HG02763 (cell line): ENCODE data around the gene PDGFA.

Experiments used
- ATAC-seq: cut with Tn5 transposase; IDR thresholded peaks from one replicate; pipeline ENCODE4 v1.9.1; 2021; ENCODE audit warnings: mild to moderate bottlenecking, moderate library complexity; ENCODE audit not compliant: unreplicated experiment

PDGFA gene

GRCh38 chr7:462173-463103 is 57.2 kb downstream of the PDGFA start:
- ATAC-seq: no peak

DNA sequence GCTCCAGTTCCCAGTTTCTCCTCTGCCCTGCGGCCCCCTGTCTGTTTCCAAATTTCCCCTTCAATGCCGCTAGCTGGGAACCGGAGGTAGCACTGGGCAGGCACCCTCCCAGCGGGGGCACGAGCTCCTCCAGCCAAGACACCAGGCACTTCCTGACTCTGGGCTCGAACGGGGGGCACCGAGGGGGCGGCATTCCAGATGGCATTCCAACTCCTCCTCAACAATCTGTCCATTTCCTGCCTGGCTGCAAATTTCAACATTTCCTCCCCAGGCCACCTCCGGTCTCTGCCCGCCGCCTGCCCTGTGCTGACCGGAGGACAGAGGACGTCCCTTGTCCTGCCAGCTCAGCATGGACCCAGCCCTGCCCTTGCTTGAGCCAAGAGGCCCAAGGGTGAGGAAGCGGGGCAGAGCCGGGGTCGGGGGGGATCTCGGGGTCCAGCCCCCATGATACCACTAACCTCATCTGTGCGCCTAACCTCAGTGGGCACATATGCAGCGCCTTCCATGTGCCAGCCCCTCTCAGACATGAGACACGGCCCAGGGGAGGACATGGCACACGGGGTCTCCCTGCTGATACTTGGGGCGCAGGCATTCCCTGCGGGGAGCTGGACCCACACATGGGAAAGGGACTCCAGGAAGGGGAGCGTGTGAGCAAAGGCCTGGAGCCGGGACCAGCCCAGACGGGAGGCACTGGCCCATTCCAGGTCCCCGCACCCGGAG is 58.0 kb downstream of the PDGFA start:
- ATAC-seq: no peak

GRCh38 chr7:461117-461452 is 58.6 kb downstream of the PDGFA start:
- no peak for ATAC-seq

GRCh38 chr7:460374-461116 is 59.1 kb downstream of the PDGFA start:
- no peak for ATAC-seq

GRCh38 chr7:459584-460373 is 59.9 kb downstream of the PDGFA start:
- no peak for ATAC-seq

- no peak for ATAC-seq
These were observed 61.0 kb downstream of the PDGFA start for GRCh38 chr7:458511-459245.

GRCh38 chr7:457814-458510 is 61.7 kb downstream of the PDGFA start:
- ATAC-seq: no peak

DNA sequence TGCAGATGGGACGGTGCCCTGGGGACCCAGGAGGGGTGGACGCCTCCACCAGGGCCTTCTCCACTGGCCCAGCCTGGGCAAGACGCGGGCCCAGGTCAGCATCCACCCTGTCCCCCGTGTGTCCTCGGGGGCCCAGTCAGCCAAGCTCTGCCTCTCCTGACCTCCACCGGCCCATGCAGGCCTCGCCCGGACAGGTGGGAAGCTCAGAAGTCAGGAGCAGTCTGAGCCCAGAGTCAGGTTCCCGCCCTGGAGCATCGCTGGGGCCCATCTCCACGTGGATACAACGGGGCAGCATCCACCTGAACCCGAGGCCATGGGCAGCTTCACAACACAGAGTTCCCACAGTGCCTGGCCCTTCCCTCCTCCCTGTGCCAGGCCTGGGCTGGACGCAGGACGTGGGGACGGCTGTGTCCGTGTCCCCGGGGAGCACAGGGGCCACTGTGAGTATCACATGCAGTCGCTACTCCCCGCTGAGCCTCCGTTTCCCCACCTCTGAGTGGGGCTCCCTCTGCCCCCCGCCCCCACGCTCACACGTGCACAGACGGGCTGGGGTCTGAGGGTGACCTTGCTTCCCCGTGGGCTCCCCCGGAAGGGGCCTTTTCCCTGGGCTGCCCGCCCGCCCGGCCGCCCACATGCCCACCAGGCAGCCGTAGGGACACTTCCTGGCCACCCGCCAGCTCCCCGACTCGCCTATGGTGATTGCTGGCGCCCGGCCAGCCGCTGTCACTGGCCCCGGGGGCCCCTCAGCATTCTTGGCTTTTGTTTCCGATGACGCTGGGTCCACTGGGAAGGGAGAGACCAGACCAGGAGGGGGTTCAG is 64.3 kb downstream of the PDGFA start:
- ATAC-seq: no peak

DNA sequence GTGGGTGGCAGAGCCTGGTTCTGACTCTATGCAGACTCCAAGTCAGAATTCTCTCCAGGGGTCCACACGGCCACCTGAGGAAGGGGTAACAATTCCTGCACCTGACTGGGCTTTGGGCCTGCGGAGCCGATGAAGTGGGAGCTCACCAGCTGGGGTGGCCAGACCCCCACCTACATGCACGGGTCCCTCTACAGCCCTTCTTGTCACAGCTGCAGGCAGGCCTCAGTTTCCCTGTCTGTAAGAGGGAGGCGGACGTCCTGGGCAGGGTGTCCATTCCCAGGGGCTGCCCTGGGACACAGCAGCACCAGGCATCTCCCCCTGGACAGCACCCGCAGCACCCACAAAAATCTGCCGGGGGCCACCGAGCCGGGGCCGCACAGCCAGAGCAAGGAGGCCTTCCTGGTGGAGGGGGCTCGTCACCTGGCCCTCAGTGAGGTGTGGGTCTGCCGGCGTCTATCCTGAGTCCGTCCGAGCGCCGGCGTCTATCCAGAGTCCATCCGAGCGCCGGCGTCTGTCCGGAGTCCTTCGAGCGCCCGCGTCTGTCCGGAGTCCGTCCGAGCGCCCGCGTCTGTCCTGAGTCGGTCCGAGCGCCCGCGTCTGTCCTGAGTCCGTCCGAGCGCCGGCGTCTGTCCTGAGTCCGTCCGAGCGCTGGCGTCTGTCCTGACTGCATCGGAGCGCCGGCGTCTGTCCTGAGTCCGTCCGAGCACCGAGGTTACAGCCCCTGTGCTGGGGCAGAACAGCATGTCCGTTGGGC is 65.1 kb downstream of the PDGFA start:
- ATAC-seq: no peak

DNA sequence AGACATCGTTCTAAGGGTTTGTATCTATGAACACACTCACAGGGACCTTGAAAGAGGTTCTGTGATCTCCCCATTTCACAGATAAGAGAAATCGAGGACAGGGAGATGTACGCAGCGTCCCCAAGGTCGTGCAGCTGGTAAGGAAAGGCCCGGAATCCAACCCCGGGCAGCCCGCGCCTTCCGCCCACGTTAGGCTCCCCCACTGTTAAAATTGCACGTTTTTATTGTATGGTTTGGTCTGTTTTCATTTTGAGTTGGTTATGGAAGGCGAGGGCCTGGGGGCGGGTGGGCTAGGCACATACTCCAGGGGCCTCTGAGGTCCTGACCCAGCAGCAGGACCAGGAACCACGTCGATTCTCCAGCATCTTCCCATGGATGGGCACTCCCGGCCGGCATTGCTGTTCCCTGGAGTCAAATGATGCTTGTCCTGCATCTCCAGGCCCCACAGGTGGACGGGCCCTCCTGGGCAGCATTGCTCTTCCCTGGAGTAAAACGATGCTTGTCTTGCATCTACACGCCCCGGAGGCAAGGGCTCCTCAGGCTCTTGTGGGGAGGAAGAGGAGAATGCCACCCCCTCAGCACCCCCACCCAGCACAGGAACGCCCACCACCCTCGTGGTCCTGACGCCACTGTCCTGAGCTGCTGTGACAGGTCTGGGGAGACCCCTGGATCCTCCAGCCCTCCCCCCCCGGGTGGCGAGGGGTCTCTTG is 65.9 kb downstream of the PDGFA start:
- ATAC-seq: no peak

DNA sequence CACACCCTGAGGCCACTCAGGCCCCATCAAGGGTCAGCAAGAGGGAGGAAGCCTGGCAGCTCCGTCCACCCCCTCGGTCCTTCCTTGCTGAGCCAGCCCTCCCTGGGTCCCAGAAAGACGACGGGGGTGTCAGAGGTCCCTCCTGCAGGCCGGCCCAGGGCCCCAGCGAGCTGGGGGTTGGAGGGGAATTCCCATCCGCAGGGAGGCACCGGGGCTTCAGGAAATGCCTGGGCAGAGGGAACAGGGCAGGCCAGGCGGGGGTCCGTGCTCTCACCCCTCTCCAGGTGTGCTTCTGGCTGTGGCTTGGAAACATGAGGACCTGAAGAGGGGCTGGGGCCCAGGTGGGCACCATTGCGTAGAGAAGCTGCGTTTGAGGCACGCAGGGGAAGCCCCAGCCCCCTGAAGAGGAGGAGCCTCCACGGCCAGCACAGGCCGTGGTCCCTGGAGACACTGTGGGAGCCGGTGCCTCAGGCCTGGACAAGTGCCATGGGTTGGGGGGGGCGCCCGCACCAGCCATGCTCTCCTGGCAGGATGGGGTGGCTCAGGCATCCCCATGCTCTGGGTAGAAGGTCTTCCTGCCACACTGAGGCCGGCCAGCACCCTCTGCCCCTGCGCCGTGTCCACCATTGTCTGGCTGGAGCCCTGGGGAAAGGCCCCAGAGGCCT is 66.7 kb downstream of the PDGFA start:
- ATAC-seq: no peak

GRCh38 chr7:452226-452751 is 67.4 kb downstream of the PDGFA start:
- no peak for ATAC-seq

GRCh38 chr7:451255-452225 is 68.1 kb downstream of the PDGFA start:
- ATAC-seq: no peak

DNA sequence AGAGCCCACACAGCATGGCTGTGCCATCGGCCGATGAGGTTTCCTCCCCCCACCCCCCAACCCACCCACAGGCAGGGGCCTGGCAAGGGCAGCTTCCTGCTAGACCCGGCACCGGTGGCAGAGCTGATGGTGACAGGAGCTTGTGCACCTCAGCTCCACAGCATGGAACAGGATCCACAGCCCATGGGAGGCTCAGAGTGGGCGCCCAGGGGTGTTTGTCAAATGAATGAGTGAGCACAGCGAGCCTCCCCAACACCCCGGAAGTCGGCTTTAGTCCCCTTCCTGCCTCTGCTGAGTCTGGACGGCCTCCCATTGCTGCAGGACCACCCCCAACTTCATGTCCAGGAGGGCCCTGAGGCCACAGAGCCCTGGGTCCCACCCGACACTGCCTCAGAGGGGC is 68.9 kb downstream of the PDGFA start:
- ATAC-seq: no peak

- ATAC-seq: no peak
These were observed 69.6 kb downstream of the PDGFA start for GRCh38 chr7:450036-450435.
